Activated CD8-positive, alpha-beta memory T cell treated with anti-CD3 and anti-CD28 coated beads, Interleukin-2, amount 50 U/mL, for 1 hour (primary cell): ENCODE data around the gene HLA-DMA.

Experiments used
- DNase-seq: peaks from one replicate; pipeline ENCODE4 v3.0.0-alpha.2; 2020; ENCODE audit errors: extremely low read depth

Gene HLA-DMA

GRCh38 chr6:32952817-32953739, at the start of gene HLA-DMA:
Gene HLA-DMA, minus strand, starts transcription at chr6:32953097. Its CDS starts 61 bp downstream, at chr6:32953036.
- peak; percentile 61 for DNase-seq

- DNase-seq = no peak
These were observed 48.8 kb upstream of the HLA-DMA start for GRCh38 chr6:33001685-33002084.

GRCh38 chr6:33000055-33000454, 47.2 kb upstream of the HLA-DMA start:
- DNase-seq = no peak

- no peak for DNase-seq
These were observed 42.6 kb upstream of the HLA-DMA start for GRCh38 chr6:32995448-32995847.

GRCh38 chr6:32993363-32993973, 40.6 kb upstream of the HLA-DMA start:
- DNase-seq = no peak

GRCh38 chr6:32991972-32992371, 39.1 kb upstream of the HLA-DMA start:
- DNase-seq = no peak

- DNase-seq = no peak
These were observed 36.5 kb upstream of the HLA-DMA start for GRCh38 chr6:32989368-32989767.

- DNase-seq = peak; percentile 77
These were observed 31.9 kb upstream of the HLA-DMA start for GRCh38 chr6:32984622-32985389.

GRCh38 chr6:32983964-32984621, 31.2 kb upstream of the HLA-DMA start:
- DNase-seq = no peak

- DNase-seq = no peak
These were observed 30.6 kb upstream of the HLA-DMA start for GRCh38 chr6:32983493-32983848.

GRCh38 chr6:32982702-32983492, 30.0 kb upstream of the HLA-DMA start:
- no peak for DNase-seq

GRCh38 chr6:32982084-32982701, 29.3 kb upstream of the HLA-DMA start:
- no peak for DNase-seq

- DNase-seq = no peak
These were observed 27.7 kb upstream of the HLA-DMA start for GRCh38 chr6:32980488-32981038.

- no peak for DNase-seq
These were observed 27.0 kb upstream of the HLA-DMA start for GRCh38 chr6:32979720-32980487.

GRCh38 chr6:32977953-32978324, 25.0 kb upstream of the HLA-DMA start:
- DNase-seq = no peak

- DNase-seq = no peak
These were observed 24.5 kb upstream of the HLA-DMA start for GRCh38 chr6:32977272-32977952.

GRCh38 chr6:32976334-32977069, 23.6 kb upstream of the HLA-DMA start:
- DNase-seq = no peak

- no peak for DNase-seq
These were observed 23.0 kb upstream of the HLA-DMA start for GRCh38 chr6:32975886-32976285.
